Measurements from ENCODE around the gene CACNA1E.

The CACNA1E gene

DNA sequence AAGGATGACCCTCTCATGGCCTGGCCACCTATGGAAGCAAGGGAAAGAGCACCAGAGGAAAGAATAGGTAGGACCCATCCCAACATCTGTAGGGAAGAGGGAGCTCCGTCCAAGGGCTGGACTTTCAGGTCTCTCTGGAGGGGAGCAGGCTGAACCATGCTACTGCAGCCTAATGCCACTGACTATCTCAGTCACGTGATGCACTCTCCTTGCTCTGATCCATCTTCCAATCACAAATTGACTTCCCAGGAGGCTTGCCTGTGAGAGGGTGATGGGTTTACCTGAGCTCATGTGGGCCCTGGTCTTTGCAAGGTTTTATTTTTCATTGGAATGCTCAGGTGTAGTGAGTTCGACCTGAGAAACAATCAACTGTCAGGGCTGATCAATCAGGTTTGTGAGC is 128.8 kb downstream of the CACNA1E start:
- H3K4me1 ChIP-seq (ENCODE audit: insufficient read depth, low read length, poor library complexity, severe bottlenecking), result no peaks in the 10 kb centered on the region
- no peaks in the 10 kb centered on the region for H3K79me2 ChIP-seq (ENCODE audit: insufficient read depth, low read length)
- no peak overlapping the region for H3K9ac ChIP-seq (ENCODE audit: low read depth, low read length, poor library complexity, severe bottlenecking)
- H3K9me3 ChIP-seq (ENCODE audit: insufficient read depth, low read depth, low read length), result no peaks in the 10 kb centered on the region
- no peak for TF ChIP-seq CTCF (conservative IDR thresholded peaks at IDR 0.05; ENCODE audit: low read length)
- no peak for TF ChIP-seq EZH2phosphoT487 (IDR thresholded peaks at IDR 0.05; ENCODE audit: borderline replicate concordance)
- no peaks in the 10 kb centered on the region for H3K9me2 ChIP-seq (replicated peaks; ENCODE audit: low read depth, low read length)
- H2AFZ ChIP-seq (ENCODE audit: low read length), result no peak overlapping the region
- H3K27me3 ChIP-seq (ENCODE audit: insufficient read depth, low read length, poor library complexity, severe bottlenecking), result no peaks in the 10 kb centered on the region
- H3K36me3 ChIP-seq (ENCODE audit: insufficient read depth, low read length), result no peaks in the 10 kb centered on the region
- no peaks in the 10 kb centered on the region for H4K20me1 ChIP-seq (ENCODE audit: insufficient read depth, low read length, poor library complexity, severe bottlenecking)
- no peak overlapping the region for H3K4me2 ChIP-seq (ENCODE audit: low read depth, low read length, poor library complexity, severe bottlenecking)
- H3F3A ChIP-seq (ENCODE audit: low read depth), result no peaks in the 10 kb centered on the region
- no peak overlapping the region for H3K4me3 ChIP-seq (ENCODE audit: low read length, poor library complexity, severe bottlenecking)

- Histone ChIP-seq H3K4me3 (ENCODE audit: low read length, poor library complexity, severe bottlenecking) (no peak overlapping the region), H3K27me3 (ENCODE audit: insufficient read depth, low read length, poor library complexity, severe bottlenecking) (no peaks in the 10 kb centered on the region), H3K4me1 (ENCODE audit: insufficient read depth, low read length, poor library complexity, severe bottlenecking) (no peaks in the 10 kb centered on the region), H3K79me2 (ENCODE audit: insufficient read depth, low read length) (no peaks in the 10 kb centered on the region), H3K9ac (ENCODE audit: low read depth, low read length, poor library complexity, severe bottlenecking) (no peak overlapping the region), H3K36me3 (ENCODE audit: insufficient read depth, low read length) (no peaks in the 10 kb centered on the region), H3F3A (ENCODE audit: low read depth) (no peaks in the 10 kb centered on the region), H3K9me3 (ENCODE audit: insufficient read depth, low read depth, low read length) (no peaks in the 10 kb centered on the region), H2AFZ (ENCODE audit: low read length) (no peak overlapping the region), H4K20me1 (ENCODE audit: insufficient read depth, low read length, poor library complexity, severe bottlenecking) (no peaks in the 10 kb centered on the region), H3K4me2 (ENCODE audit: low read depth, low read length, poor library complexity, severe bottlenecking) (no peak overlapping the region), H3K9me2 (replicated peaks; ENCODE audit: low read depth, low read length) (no peaks in the 10 kb centered on the region)
- no peak for TF ChIP-seq EZH2phosphoT487 (IDR thresholded peaks at IDR 0.05; ENCODE audit: borderline replicate concordance)
- no peak for TF ChIP-seq CTCF (conservative IDR thresholded peaks at IDR 0.05; ENCODE audit: low read length)
Observed at GRCh38 chr1:181618559-181618958, 135.2 kb downstream of the CACNA1E start.

DNA sequence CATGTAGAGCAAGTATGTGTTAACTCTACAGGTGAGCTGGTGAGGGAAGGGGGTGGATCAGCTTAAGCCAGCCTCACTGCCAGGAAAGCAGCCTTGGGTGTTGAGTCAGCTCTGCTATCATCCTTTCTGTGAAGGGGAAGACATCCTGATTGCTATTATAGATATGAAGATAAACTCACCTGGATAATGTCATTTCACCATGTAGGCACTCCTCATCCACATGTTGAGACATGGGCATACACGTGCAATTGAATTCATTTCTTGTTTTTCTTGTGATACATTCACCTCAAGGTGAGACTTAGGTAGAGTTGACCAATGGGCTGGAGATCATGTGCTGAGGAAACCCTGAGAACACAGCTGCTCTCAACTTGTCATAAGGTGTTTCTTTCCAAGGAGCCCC is 136.9 kb downstream of the CACNA1E start:
- no peak for TF ChIP-seq CTCF (conservative IDR thresholded peaks at IDR 0.05; ENCODE audit: low read length)
- no peak for TF ChIP-seq EZH2phosphoT487 (IDR thresholded peaks at IDR 0.05; ENCODE audit: borderline replicate concordance)
- no peaks in the 10 kb centered on the region for H3K4me1 ChIP-seq (ENCODE audit: insufficient read depth, low read length, poor library complexity, severe bottlenecking)
- no peaks in the 10 kb centered on the region for H3K9me3 ChIP-seq (ENCODE audit: insufficient read depth, low read depth, low read length)
- no peaks in the 10 kb centered on the region for H3K27me3 ChIP-seq (ENCODE audit: insufficient read depth, low read length, poor library complexity, severe bottlenecking)
- no peak overlapping the region for H3K9ac ChIP-seq (ENCODE audit: low read depth, low read length, poor library complexity, severe bottlenecking)
- no peaks in the 10 kb centered on the region for H3F3A ChIP-seq (ENCODE audit: low read depth)
- no peaks in the 10 kb centered on the region for H3K79me2 ChIP-seq (ENCODE audit: insufficient read depth, low read length)
- no peaks in the 10 kb centered on the region for H3K9me2 ChIP-seq (replicated peaks; ENCODE audit: low read depth, low read length)
- no peak overlapping the region for H3K4me2 ChIP-seq (ENCODE audit: low read depth, low read length, poor library complexity, severe bottlenecking)
- H4K20me1 ChIP-seq (ENCODE audit: insufficient read depth, low read length, poor library complexity, severe bottlenecking), result no peaks in the 10 kb centered on the region
- H3K4me3 ChIP-seq (ENCODE audit: low read length, poor library complexity, severe bottlenecking), result no peak overlapping the region
- H3K36me3 ChIP-seq (ENCODE audit: insufficient read depth, low read length), result no peaks in the 10 kb centered on the region
- H2AFZ ChIP-seq (ENCODE audit: low read length), result no peak overlapping the region

Data from Loucy (cell line).